Liver (tissue), 9 donors: ENCODE measurements around the gene PLCXD3. TPM values are rescaled to one million over a fixed set of nuclear protein-coding genes. Genes with fewer than 3 reads are reported as not detected.

ENCODE experiments used
- DNase-seq: peaks from one replicate; pipeline ENCODE4 v3.0.0-alpha.2; 2017; ENCODE audit warnings: low spot score
- H3K27ac ChIP-seq, 2 donors: one replicate each; pipeline ENCODE4 v1.7.0; 2013; ENCODE audit warnings: inconsistent platforms in 2 of 2, low read length in 2 of 2, control low read depth in 1 of 2, low read depth in 1 of 2, mild to moderate bottlenecking in 1 of 2
- H3K27me3 ChIP-seq, 4 donors: one replicate each; pipeline versions ENCODE4 v1.6.1 to v1.7.0; 2013; ENCODE audit warnings: low read length in 3 of 4, inconsistent platforms in 1 of 4, mild to moderate bottlenecking in 1 of 4, moderate library complexity in 1 of 4; ENCODE audit not compliant: control insufficient read depth in 4 of 4, insufficient read depth in 4 of 4
- H3K36me3 ChIP-seq, 4 donors: one replicate each; pipeline versions ENCODE4 v1.6.1 to v1.7.0; 2013; ENCODE audit warnings: low read length in 3 of 4, mild to moderate bottlenecking in 3 of 4, low read depth in 1 of 4, moderate library complexity in 1 of 4; ENCODE audit not compliant: control insufficient read depth in 4 of 4, insufficient read depth in 3 of 4
- H3K4me1 ChIP-seq, 4 donors: one replicate each; pipeline versions ENCODE4 v1.6.1 to v1.7.0; 2013; ENCODE audit warnings: low read length in 3 of 4, mild to moderate bottlenecking in 3 of 4, moderate library complexity in 1 of 4; ENCODE audit not compliant: control insufficient read depth in 4 of 4, insufficient read depth in 4 of 4
- H3K4me3 ChIP-seq, 3 donors: one replicate each; pipeline versions ENCODE4 v1.6.1 to v1.7.0; 2013; ENCODE audit warnings: low read length in 3 of 3, control low read depth in 1 of 3, low read depth in 1 of 3, mild to moderate bottlenecking in 1 of 3
- H3K9ac ChIP-seq, 2 donors: one replicate each; pipeline ENCODE4 v1.7.0; 2013; ENCODE audit warnings: low read length in 2 of 2, mild to moderate bottlenecking in 2 of 2, moderate library complexity in 2 of 2, control low read depth in 1 of 2, low read depth in 1 of 2
- H3K9me3 ChIP-seq, 4 donors: one replicate each; pipeline versions ENCODE4 v1.6.1 to v1.7.0; 2013; ENCODE audit warnings: low read length in 3 of 4; ENCODE audit not compliant: control insufficient read depth in 4 of 4
- CTCF ChIP-seq: fragments of 150-350 bp; IDR thresholded peaks from 2 replicates; pipeline ENCODE4 v1.5.1; 2017; ENCODE audit warnings: improper control_type of control experiment, low read depth, low read length; ENCODE audit not compliant: missing input control
- EGR1 ChIP-seq, 2 donors: IDR thresholded peaks; 2 replicates each; pipeline ENCODE4 v1.6.1; 2016 to 2018; ENCODE audit warnings: antibody characterized with exemption in 2 of 2, low read depth in 2 of 2
- FOXA1 ChIP-seq: IDR thresholded peaks from 2 replicates; pipeline ENCODE4 v1.6.1; 2016; ENCODE audit warnings: antibody characterized with exemption
- FOXA2 ChIP-seq: IDR thresholded peaks from 2 replicates; pipeline ENCODE4 v1.6.1; 2016; ENCODE audit warnings: antibody characterized with exemption
- GABPA ChIP-seq, 2 donors: IDR thresholded peaks in 1 of 2; conservative IDR thresholded peaks in 1 of 2; 2 replicates each; pipeline ENCODE4 v1.6.1; 2016; ENCODE audit warnings: antibody characterized with exemption in 2 of 2, mild to moderate bottlenecking in 1 of 2, moderate library complexity in 1 of 2
- HNF4A ChIP-seq, 2 donors: conservative IDR thresholded peaks; 2 replicates each; pipeline ENCODE4 v1.6.1; 2016; ENCODE audit warnings: antibody characterized with exemption in 2 of 2, mild to moderate bottlenecking in 2 of 2
- HNF4G ChIP-seq: IDR thresholded peaks from 2 replicates; pipeline ENCODE4 v1.6.1; 2016; ENCODE audit warnings: antibody characterized with exemption
- JUND ChIP-seq, 2 donors: IDR thresholded peaks; 2 replicates each; pipeline ENCODE4 v1.6.1; 2016; ENCODE audit warnings: antibody characterized with exemption in 2 of 2
- NR2F2 ChIP-seq: IDR thresholded peaks from 2 replicates; pipeline ENCODE4 v1.6.1; 2016; ENCODE audit warnings: antibody characterized with exemption
- RAD21 ChIP-seq, 2 donors: IDR thresholded peaks; 2 replicates each; pipeline ENCODE4 v1.6.1; 2016; ENCODE audit warnings: antibody characterized with exemption in 2 of 2, mild to moderate bottlenecking in 2 of 2
- RXRA ChIP-seq, 2 donors: IDR thresholded peaks; 2 replicates each; pipeline ENCODE4 v1.6.1; 2017 to 2018; ENCODE audit warnings: antibody characterized with exemption in 2 of 2, mild to moderate bottlenecking in 1 of 2
- SP1 ChIP-seq: IDR thresholded peaks from 2 replicates; pipeline ENCODE4 v1.6.1; 2018; ENCODE audit warnings: antibody characterized with exemption, mild to moderate bottlenecking
- TAF1 ChIP-seq: conservative IDR thresholded peaks from 2 replicates; pipeline ENCODE4 v1.6.1; 2016; ENCODE audit warnings: antibody characterized with exemption, mild to moderate bottlenecking
- YY1 ChIP-seq: IDR thresholded peaks from 2 replicates; pipeline ENCODE4 v1.6.1; 2016; ENCODE audit warnings: antibody characterized with exemption, mild to moderate bottlenecking
- ZBTB33 ChIP-seq: IDR thresholded peaks from 2 replicates; pipeline ENCODE4 v1.6.1; 2016; ENCODE audit warnings: antibody characterized with exemption
- WGBS: extraction: QIAGEN DNeasy Blood & Tissue Kit; methylation state at CpG from one replicate; pipeline ENCODE4 v1.1.7; 2013; 5-methylcytosine and 5-hydroxymethylcytosine counted together
- polyA plus RNA-seq, 2 donors: library from polyadenylated mRNA; stranded (reverse) in 1 of 2; unstranded in 1 of 2; fragments of 200-250 nt in 1 of 2; fragments of >200 nt in 1 of 2; fragmentation: Nextera tagmentation in 1 of 2; extraction: Ambion mirVana in 1 of 2; gene quantifications; one replicate each; pipeline versions ENCODE4 v1.2.1 to v1.2.3, GENCODE V29; 2013 to 2015
- total RNA-seq, 2 donors: library from RNA; depleted of rRNA; stranded (reverse); fragments of >200 nt; gene quantifications; one replicate each; pipeline ENCODE4 v1.2.3, GENCODE V29; 2014
- TF ChIP-seq, protein P1 (sequence below): IDR thresholded peaks from 2 replicates; pipeline ENCODE4 v1.6.1; 2016; ENCODE audit warnings: antibody characterized with exemption
- TF ChIP-seq, protein P2 (sequence below): IDR thresholded peaks from 2 replicates; pipeline ENCODE4 v1.6.1; 2016; ENCODE audit warnings: antibody characterized with exemption, mild to moderate bottlenecking
- TF ChIP-seq, protein P3 (sequence below): IDR thresholded peaks from 2 replicates; pipeline ENCODE4 v1.6.1; 2016; ENCODE audit warnings: antibody characterized with exemption
- donor health status: healthy.
- donor health status: healthy.
- donor health status: healthy.
- donor health status: healthy.
- donor health status: healthy.

PLCXD3 gene
- total and polyA plus RNA-seq, 4 donors: 0.05 to 2.4 (median 0.58) TPM

DNA sequence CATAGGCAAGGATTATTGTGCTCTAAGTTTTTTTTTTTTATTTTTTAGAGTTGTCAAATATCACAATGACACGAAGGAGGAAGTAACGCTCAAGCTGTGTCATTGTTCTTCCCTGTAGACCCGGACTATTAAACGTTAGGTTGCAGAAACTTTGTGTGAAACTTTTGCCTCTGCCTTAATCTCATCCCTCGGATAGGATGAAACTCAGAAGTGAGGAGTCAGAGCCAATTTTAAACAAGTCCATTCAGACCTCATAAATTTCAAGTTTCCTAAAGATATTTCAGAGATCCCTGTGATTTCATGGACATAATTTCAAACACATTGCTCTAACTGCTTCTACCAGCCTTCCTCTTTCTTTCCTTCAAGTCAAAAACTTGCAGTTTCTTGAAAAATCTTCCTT is 198.3 kb downstream of the PLCXD3 start (continued):
- TF ChIP-seq CTCF: no peak

GRCh38 chr5:41309275-41309674 is 201.1 kb downstream of the PLCXD3 start:
- H3K4me1 ChIP-seq: no peaks in the 10 kb centered on the region
- TF ChIP-seq RAD21 (IDR thresholded peaks at IDR 0.05) (no peak), SP1 (no peak), NR2F2 (no peak), GABPA (IDR thresholded peaks at IDR 0.05 in 1 of 2, conservative IDR thresholded peaks at IDR 0.05 in 1 of 2) (no peak), JUND (IDR thresholded peaks at IDR 0.05) (no peak), FOXA2 (no peak), TAF1 (no peak), HNF4A (conservative IDR thresholded peaks at IDR 0.05) (no peak)
- TF ChIP-seq, protein P1, sequence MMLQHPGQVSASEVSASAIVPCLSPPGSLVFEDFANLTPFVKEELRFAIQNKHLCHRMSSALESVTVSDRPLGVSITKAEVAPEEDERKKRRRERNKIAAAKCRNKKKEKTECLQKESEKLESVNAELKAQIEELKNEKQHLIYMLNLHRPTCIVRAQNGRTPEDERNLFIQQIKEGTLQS: no peak

DNA sequence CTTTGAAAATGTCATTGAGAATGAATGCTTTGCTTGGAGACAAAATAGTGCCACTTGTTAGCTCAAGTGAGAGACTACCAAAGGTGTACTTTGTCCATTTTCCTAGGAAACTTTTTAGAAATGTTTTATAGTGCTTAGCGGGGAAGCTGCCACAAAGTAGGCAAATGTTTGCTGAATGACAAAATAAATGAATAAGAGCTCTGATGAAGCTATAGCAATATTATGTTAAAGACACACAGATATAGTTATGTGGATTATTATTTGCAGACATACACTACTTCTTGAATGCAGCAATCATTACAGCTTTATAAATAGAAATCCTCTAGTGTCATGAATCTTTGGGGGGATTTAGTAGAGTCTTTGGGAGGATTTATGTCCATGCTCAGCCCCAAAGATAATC is 204.4 kb downstream of the PLCXD3 start:
- H3K27ac ChIP-seq: no peak overlapping the region
- no peaks in the 10 kb centered on the region for H3K9me3 ChIP-seq
- DNase-seq: no peak
- H3K4me1 ChIP-seq: no peaks in the 10 kb centered on the region
- H3K9ac ChIP-seq: no peak overlapping the region
- no peaks in the 10 kb centered on the region for H3K27me3 ChIP-seq
- 95% methylated on average over 1 of the region's 1 CpG for WGBS
- H3K36me3 ChIP-seq: no peaks in the 10 kb centered on the region
- no peak overlapping the region for H3K4me3 ChIP-seq
- TF ChIP-seq ZBTB33 (no peak), CTCF (no peak), GABPA (IDR thresholded peaks at IDR 0.05 in 1 of 2, conservative IDR thresholded peaks at IDR 0.05 in 1 of 2) (no peak), FOXA1 (no peak), EGR1 (IDR thresholded peaks at IDR 0.05; ENCODE audit: low read depth in 2 of 2) (no peak), HNF4G (no peak), NR2F2 (no peak), RXRA (IDR thresholded peaks at IDR 0.05) (no peak), YY1 (no peak), TAF1 (no peak)
- TF ChIP-seq, protein P1: no peak
- TF ChIP-seq, protein P2, sequence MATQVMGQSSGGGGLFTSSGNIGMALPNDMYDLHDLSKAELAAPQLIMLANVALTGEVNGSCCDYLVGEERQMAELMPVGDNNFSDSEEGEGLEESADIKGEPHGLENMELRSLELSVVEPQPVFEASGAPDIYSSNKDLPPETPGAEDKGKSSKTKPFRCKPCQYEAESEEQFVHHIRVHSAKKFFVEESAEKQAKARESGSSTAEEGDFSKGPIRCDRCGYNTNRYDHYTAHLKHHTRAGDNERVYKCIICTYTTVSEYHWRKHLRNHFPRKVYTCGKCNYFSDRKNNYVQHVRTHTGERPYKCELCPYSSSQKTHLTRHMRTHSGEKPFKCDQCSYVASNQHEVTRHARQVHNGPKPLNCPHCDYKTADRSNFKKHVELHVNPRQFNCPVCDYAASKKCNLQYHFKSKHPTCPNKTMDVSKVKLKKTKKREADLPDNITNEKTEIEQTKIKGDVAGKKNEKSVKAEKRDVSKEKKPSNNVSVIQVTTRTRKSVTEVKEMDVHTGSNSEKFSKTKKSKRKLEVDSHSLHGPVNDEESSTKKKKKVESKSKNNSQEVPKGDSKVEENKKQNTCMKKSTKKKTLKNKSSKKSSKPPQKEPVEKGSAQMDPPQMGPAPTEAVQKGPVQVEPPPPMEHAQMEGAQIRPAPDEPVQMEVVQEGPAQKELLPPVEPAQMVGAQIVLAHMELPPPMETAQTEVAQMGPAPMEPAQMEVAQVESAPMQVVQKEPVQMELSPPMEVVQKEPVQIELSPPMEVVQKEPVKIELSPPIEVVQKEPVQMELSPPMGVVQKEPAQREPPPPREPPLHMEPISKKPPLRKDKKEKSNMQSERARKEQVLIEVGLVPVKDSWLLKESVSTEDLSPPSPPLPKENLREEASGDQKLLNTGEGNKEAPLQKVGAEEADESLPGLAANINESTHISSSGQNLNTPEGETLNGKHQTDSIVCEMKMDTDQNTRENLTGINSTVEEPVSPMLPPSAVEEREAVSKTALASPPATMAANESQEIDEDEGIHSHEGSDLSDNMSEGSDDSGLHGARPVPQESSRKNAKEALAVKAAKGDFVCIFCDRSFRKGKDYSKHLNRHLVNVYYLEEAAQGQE: no peak
- TF ChIP-seq, protein P3, sequence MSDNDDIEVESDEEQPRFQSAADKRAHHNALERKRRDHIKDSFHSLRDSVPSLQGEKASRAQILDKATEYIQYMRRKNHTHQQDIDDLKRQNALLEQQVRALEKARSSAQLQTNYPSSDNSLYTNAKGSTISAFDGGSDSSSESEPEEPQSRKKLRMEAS: no peak

More at GRCh38 chr5:41309275-41309674, 201.1 kb downstream of the PLCXD3 start:
- Histone ChIP-seq H3K4me3 (no peak overlapping the region), H3K36me3 (no peaks in the 10 kb centered on the region), H3K9me3 (no peaks in the 10 kb centered on the region), H3K27ac (no peak overlapping the region), H3K9ac (no peak overlapping the region), H3K27me3 (no peaks in the 10 kb centered on the region)
- DNase-seq: no peak
- WGBS: 87% methylated on average over 2 of the region's 2 CpGs
